Measurements from ENCODE around the gene THRB. TPM values are rescaled to one million over a fixed set of nuclear protein-coding genes. Genes with fewer than 3 reads are reported as not detected.

THRB gene
- polyA plus RNA-seq, 1 of the 3 experiments (the other 2 are of a cell fraction) = 0.02 TPM

DNA sequence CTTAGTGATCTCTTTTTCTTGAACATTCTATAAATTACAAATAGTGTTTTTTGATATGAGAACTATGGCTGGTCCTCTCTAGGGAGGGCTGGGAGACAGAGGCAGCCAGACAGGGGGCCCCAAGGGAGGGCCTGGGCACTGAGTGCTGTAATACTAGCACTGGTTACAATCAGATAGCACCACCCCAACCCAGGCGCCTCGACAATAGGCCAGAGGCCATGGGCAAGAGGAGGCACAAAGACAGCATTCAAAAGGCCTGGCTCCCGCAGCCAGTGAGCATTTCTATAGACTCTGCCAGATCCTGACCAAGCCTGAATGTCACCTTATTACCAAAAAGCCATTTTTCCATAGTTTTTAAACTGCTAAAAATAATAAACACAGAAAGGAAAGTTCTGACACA, 158.5 kb downstream of the THRB start (continued):
- TF ChIP-seq TEAD4 (IDR thresholded peaks at IDR 0.05; ENCODE audit: borderline replicate concordance, insufficient read depth) (no peak), FOXJ3 (CRISPR knock-in tag; IDR thresholded peaks at IDR 0.05) (no peak)

DNA sequence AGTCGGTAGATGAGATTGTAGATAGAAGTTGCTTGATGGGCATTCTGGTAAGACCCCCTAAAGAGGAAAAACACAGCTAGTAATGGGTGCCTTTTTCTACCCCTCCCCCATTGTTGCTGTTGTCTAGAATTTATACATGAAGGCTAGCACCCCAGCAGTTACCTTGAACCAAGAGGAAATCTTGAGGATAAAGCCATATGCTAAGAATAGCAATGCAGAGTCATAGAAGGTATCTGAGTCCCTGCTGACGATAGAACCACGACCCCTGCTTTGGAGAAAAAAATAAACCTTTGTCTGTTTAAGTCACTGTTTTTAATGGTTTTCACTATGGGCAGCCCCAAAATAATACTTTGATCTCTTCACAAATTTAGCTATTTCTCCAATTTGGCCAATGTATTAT, 162.6 kb downstream of the THRB start:
- WGBS (ENCODE audit: low lambda C conversion rate) = 85% methylated on average over 3 of the region's 3 CpGs
- H3K4me2 ChIP-seq = no peak overlapping the region
- no peaks in the 10 kb centered on the region for H3K36me3 ChIP-seq (replicated peaks in 1 of 2; ENCODE audit: control insufficient read depth in 1 of 2, insufficient read depth in 2 of 2, low read length in 1 of 2)
- H3K9me2 ChIP-seq = no peaks in the 10 kb centered on the region
- H3K4me3 ChIP-seq (ENCODE audit: low read depth in 2 of 2, low read length in 1 of 2) = no peak overlapping the region
- no peaks in the 10 kb centered on the region; a peak in 1 of 4 replicates for H3K4me1 ChIP-seq (ENCODE audit: control insufficient read depth in 1 of 2, insufficient read depth in 2 of 2, low read depth in 1 of 2, low read length in 1 of 2)
- DNase-seq = no peak
- no peak overlapping the region for H3K27ac ChIP-seq (ENCODE audit: low read depth in 2 of 2, low read length in 1 of 2)
- H3K9ac ChIP-seq = no peak overlapping the region
- CTCF ChIA-PET = interaction anchor here (0.8 to 1.2 kb wide), 2 partner anchors 9 to 351 kb away, joined by 3 read pairs; no protein-coding TSS in a partner anchor
- no peaks in the 10 kb centered on the region for H4K20me1 ChIP-seq (ENCODE audit: insufficient read depth)
- H2AFZ ChIP-seq (ENCODE audit: low read depth) = no peak overlapping the region
- H3K27me3 ChIP-seq (ENCODE audit: insufficient read depth) = no peaks in the 10 kb centered on the region
- POLR2A ChIA-PET = no interaction called here
- no peaks in the 10 kb centered on the region for H3F3A ChIP-seq (replicated peaks; ENCODE audit: insufficient read depth)
- TF ChIP-seq JUND (IDR thresholded peaks at IDR 0.05) = no peak
- no peak for TF ChIP-seq TCF12 (IDR thresholded peaks at IDR 0.05)
- no peak for TF ChIP-seq MXI1 (IDR thresholded peaks at IDR 0.05; ENCODE audit: low read depth, low read length)
- TF ChIP-seq TAF1 (IDR thresholded peaks at IDR 0.05; ENCODE audit: borderline replicate concordance, low read depth, low read length) = no peak
- no peak for TF ChIP-seq FOXM1 (IDR thresholded peaks at IDR 0.05; ENCODE audit: low read depth)
- TF ChIP-seq, protein P1, sequence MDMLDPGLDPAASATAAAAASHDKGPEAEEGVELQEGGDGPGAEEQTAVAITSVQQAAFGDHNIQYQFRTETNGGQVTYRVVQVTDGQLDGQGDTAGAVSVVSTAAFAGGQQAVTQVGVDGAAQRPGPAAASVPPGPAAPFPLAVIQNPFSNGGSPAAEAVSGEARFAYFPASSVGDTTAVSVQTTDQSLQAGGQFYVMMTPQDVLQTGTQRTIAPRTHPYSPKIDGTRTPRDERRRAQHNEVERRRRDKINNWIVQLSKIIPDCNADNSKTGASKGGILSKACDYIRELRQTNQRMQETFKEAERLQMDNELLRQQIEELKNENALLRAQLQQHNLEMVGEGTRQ (IDR thresholded peaks at IDR 0.05; ENCODE audit: borderline replicate concordance, low read depth, low read length) = no peak
- no peak for TF ChIP-seq NFIC (IDR thresholded peaks at IDR 0.05; ENCODE audit: borderline replicate concordance)
- no peak for TF ChIP-seq CTCF (IDR thresholded peaks at IDR 0.05)
- no peak for TF ChIP-seq GATA2 (CRISPR knock-in tag; IDR thresholded peaks at IDR 0.05)
- no peak for TF ChIP-seq FOSL2 (IDR thresholded peaks at IDR 0.05; ENCODE audit: borderline replicate concordance, low read depth)
- TF ChIP-seq TEAD4 (IDR thresholded peaks at IDR 0.05; ENCODE audit: borderline replicate concordance, insufficient read depth) = no peak
- TF ChIP-seq POLR2AphosphoS5 (IDR thresholded peaks at IDR 0.05; ENCODE audit: low read depth, low read length) = no peak
- TF ChIP-seq MAX (IDR thresholded peaks at IDR 0.05; ENCODE audit: low read depth) = no peak
- no peak for TF ChIP-seq ZBTB33 (IDR thresholded peaks at IDR 0.05; ENCODE audit: borderline replicate concordance, low read depth)
- TF ChIP-seq, protein P2, sequence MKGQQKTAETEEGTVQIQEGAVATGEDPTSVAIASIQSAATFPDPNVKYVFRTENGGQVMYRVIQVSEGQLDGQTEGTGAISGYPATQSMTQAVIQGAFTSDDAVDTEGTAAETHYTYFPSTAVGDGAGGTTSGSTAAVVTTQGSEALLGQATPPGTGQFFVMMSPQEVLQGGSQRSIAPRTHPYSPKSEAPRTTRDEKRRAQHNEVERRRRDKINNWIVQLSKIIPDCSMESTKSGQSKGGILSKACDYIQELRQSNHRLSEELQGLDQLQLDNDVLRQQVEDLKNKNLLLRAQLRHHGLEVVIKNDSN (IDR thresholded peaks at IDR 0.05; ENCODE audit: borderline replicate concordance, low read depth) = no peak
- TF ChIP-seq, protein P3, sequence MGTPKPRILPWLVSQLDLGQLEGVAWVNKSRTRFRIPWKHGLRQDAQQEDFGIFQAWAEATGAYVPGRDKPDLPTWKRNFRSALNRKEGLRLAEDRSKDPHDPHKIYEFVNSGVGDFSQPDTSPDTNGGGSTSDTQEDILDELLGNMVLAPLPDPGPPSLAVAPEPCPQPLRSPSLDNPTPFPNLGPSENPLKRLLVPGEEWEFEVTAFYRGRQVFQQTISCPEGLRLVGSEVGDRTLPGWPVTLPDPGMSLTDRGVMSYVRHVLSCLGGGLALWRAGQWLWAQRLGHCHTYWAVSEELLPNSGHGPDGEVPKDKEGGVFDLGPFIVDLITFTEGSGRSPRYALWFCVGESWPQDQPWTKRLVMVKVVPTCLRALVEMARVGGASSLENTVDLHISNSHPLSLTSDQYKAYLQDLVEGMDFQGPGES (IDR thresholded peaks at IDR 0.05; ENCODE audit: low read depth, low read length) = no peak
- no peaks in the 10 kb centered on the region for H3K9me3 ChIP-seq
- no peaks in the 10 kb centered on the region for H3K79me2 ChIP-seq (ENCODE audit: insufficient read depth)
